ENCODE data around the gene NTNG2. TPM values are rescaled to one million over a fixed set of nuclear protein-coding genes. Genes with fewer than 3 reads are reported as not detected.

NTNG2 gene
- total and polyA plus RNA-seq, 8 donors = under 0.01 to 8.1 (median 0.31) TPM; not detected in 1

- DNase-seq = peak; percentile 38 to 91
- peak overlapping the region in 1 of 5 donors; percentile 57 for H3K27ac ChIP-seq
Observed at GRCh38 chr9:132214027-132214622, 52.3 kb downstream of the NTNG2 start.

DNA sequence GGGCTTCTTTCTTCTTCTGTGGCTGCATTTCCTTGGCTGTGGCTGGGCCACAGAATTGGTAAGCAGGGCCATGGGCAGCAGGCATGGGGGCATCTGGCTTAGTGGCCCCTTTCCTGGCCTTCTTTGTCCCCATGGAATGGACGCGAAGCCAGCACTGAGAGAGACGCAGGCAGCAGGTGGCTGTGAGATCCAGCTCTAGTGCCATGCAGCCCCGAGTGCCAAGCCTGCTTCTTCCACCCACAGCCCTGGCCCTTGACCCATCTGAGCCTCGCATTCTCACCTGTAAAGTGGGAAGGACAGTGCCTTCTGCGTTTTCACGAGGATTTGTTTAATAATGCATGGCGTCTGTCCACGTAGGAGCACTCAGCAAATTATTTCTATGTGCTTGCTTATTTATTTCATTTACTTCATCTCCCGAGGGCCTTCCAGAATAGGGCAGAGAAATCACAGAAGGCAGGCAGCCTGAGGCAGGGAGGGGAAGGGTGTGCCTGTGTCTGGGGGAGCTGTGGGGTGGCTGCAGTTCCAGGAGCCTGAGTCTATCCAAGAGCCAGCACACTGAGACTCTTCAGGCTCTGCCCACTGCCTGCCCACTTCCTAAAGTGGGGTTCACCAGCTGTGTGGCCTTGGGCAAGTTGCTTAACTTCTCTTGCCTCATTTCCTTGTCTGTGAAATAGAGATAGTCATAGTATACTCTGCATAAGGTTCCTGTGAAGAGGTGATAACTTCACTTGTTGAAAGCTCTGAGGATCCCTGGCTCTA lies 55.2 kb downstream of the NTNG2 start:
- no peak for DNase-seq
- H3K4me3 ChIP-seq = no peak overlapping the region
- no peaks in the 10 kb centered on the region for H3K9me3 ChIP-seq
- TF ChIP-seq POLR2A (IDR thresholded peaks at IDR 0.05) (no peak), EP300 (IDR thresholded peaks at IDR 0.05) (no peak), POLR2AphosphoS5 (IDR thresholded peaks at IDR 0.05) (no peak), CTCF (IDR thresholded peaks at IDR 0.05) (no peak)
- peak overlapping the region in 1 of 5 donors; percentile 53 for H3K27ac ChIP-seq
- peaks cover 5 to 10% (median 9%) of the 10 kb centered on the region in 4 donors for H3K4me1 ChIP-seq
- 72 to 80% (median 78%) methylated on average over 9 to 10 of the region's 10 CpGs for WGBS, 5 donors
- no peaks in the 10 kb centered on the region for H3K36me3 ChIP-seq
- intact Hi-C loops (cut with DNase I; ENCODE audit: low total_unique reads) = no loop called here
- peaks cover 0 to 20% (median under 1%) of the 10 kb centered on the region in 3 donors for H3K27me3 ChIP-seq

More at GRCh38 chr9:132214027-132214622, 52.3 kb downstream of the NTNG2 start:
- Histone ChIP-seq H3K4me3 (no peak overlapping the region), H3K27me3 (peaks cover 0 to 20% (median 0%) of the 10 kb centered on the region in 3 donors), H3K36me3 (no peaks in the 10 kb centered on the region), H3K9me3 (no peaks in the 10 kb centered on the region), H3K4me1 (peaks cover 5 to 10% (median 9%) of the 10 kb centered on the region in 4 donors)
- intact Hi-C loops (cut with DNase I; ENCODE audit: low total_unique reads) = no loop called here
- WGBS, 5 donors = 9 to 22% (median 14%) methylated on average over 11 to 18 of the region's 18 CpGs
- TF ChIP-seq CTCF (IDR thresholded peaks at IDR 0.05) = no peak
- TF ChIP-seq POLR2A (IDR thresholded peaks at IDR 0.05) = no peak
- TF ChIP-seq POLR2AphosphoS5 (IDR thresholded peaks at IDR 0.05) = peak in 1 of 3 donors; percentile 20
- TF ChIP-seq EP300 (IDR thresholded peaks at IDR 0.05) = no peak

DNA sequence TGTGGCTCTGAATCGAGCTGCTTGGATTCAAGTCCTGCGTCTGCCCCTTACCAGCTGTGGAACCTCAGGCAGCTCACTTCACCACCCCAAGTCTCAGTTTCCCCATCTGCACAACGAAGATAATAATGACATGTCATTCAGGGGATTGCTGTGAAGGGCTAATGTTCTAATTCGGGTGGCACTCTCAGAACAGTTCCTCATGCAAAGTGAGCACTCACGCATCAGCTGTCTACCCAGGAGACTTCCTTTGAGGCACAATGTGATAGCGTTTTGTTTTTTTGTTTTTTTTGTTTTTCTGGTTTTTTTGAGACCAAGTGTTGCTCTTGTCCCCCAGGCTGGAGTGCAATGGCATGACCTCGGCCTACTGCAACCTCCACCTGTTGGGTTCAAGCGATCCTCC lies 56.4 kb downstream of the NTNG2 start:
- peaks cover 5 to 10% (median 9%) of the 10 kb centered on the region in 4 donors for H3K4me1 ChIP-seq
- no peak overlapping the region for H3K4me3 ChIP-seq
- no peak for DNase-seq
- intact Hi-C loops (cut with DNase I; ENCODE audit: low total_unique reads) = no loop called here
- H3K27me3 ChIP-seq = peaks cover 0 to 32% (median 5%) of the 10 kb centered on the region in 3 donors
- TF ChIP-seq POLR2AphosphoS5 (IDR thresholded peaks at IDR 0.05) (no peak), POLR2A (IDR thresholded peaks at IDR 0.05) (no peak), EP300 (IDR thresholded peaks at IDR 0.05) (no peak), CTCF (IDR thresholded peaks at IDR 0.05) (no peak)
- H3K27ac ChIP-seq = peak overlapping the region in 2 of 5 donors; percentile 37 to 53
- no peaks in the 10 kb centered on the region for H3K9me3 ChIP-seq
- WGBS, 5 donors = 78 to 83% (median 81%) methylated on average over 8 of the region's 8 CpGs
- H3K36me3 ChIP-seq = no peaks in the 10 kb centered on the region

DNA sequence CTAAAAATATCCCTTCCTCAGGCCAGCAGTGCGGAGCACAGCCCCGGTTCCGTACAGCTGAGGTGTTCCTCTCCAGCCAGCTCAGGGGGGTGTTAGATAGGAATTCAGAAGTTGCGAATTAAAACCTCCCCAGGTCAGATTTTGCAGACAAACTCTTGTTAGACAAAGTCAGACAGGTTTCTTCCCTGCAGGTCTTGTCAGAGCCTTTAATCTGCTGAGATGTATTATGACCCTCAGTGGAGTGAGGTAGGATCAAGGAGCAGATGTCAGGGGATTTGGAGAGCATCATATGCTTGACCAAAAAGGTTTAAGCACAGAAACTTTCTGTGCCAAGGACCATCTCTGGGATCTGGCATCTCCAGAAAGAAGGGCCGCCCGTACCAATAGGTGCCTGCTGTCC lies 60.1 kb downstream of the NTNG2 start:
- H3K4me1 ChIP-seq = no peaks in the 10 kb centered on the region
- H3K27ac ChIP-seq = no peak overlapping the region
- DNase-seq = no peak
- H3K9me3 ChIP-seq = no peaks in the 10 kb centered on the region
- TF ChIP-seq POLR2A (IDR thresholded peaks at IDR 0.05) = no peak
- TF ChIP-seq POLR2AphosphoS5 (IDR thresholded peaks at IDR 0.05) = no peak
- TF ChIP-seq CTCF (IDR thresholded peaks at IDR 0.05) = no peak
- no peak for TF ChIP-seq EP300 (IDR thresholded peaks at IDR 0.05)
- H3K36me3 ChIP-seq = no peaks in the 10 kb centered on the region
- H3K4me3 ChIP-seq = no peak overlapping the region
- intact Hi-C loops (cut with DNase I; ENCODE audit: low total_unique reads) = no loop called here
- H3K27me3 ChIP-seq = peaks cover 0 to 37% (median 5%) of the 10 kb centered on the region in 3 donors
- 87 to 91% (median 89%) methylated on average over 6 of the region's 6 CpGs for WGBS, 5 donors

All from stomach (tissue), 9 donors.